K562 (cell line): Measurements from ENCODE around the gene C2CD2L. TPM values are rescaled to one million over a fixed set of nuclear protein-coding genes. Genes with fewer than 3 reads are reported as not detected.

Source experiments
- CBFA2T2 ChIP-seq: fragments of 450-650 bp; conservative IDR thresholded peaks from 2 replicates; pipeline ENCODE4 v1.6.1; 2017; ENCODE audit warnings: mild to moderate bottlenecking
- CCNT2 ChIP-seq: IDR thresholded peaks from 2 replicates; pipeline ENCODE4 v1.6.1; 2011; ENCODE audit warnings: borderline replicate concordance, low read depth, mild to moderate bottlenecking, moderate library complexity, mixed read lengths, low read length; ENCODE audit not compliant: insufficient read length; ENCODE audit errors: extremely low read depth
- CREM ChIP-seq: IDR thresholded peaks from 2 replicates; pipeline ENCODE4 v1.6.1; 2014; ENCODE audit warnings: antibody characterized with exemption, low read depth
- HCFC1 ChIP-seq: IDR thresholded peaks from 2 replicates; pipeline ENCODE4 v1.6.1; 2012; ENCODE audit warnings: low read depth, low read length, improper control_type of control experiment
- KAT2B ChIP-seq: IDR thresholded peaks from one replicate; pipeline ENCODE4 v1.6.1; 2012; ENCODE audit warnings: low read depth, mild to moderate bottlenecking, control low read depth, inconsistent platforms, low read length, moderate library complexity
- KAT7 ChIP-seq: sonication (generic); formaldehyde crosslinking; IDR thresholded peaks from 2 replicates; pipeline ENCODE4 v1.8.0; 2022; ENCODE audit warnings: missing genetic modification reagents, mild to moderate bottlenecking, borderline replicate concordance
- MAZ ChIP-seq, 2 experiments: fragments of 450-650 bp in 1 of 2; sonication (generic) in 1 of 2; formaldehyde crosslinking; IDR thresholded peaks in 1 of 2; conservative IDR thresholded peaks in 1 of 2; 2 replicates each; pipeline versions ENCODE4 v1.4.0 to v1.5.0; 2020; ENCODE audit warnings: mild to moderate bottlenecking in 1 of 2, missing genetic modification reagents in 1 of 2
- SIRT6 ChIP-seq: IDR thresholded peaks from one replicate; pipeline ENCODE4 v1.6.1; 2012; ENCODE audit warnings: low read depth, mild to moderate bottlenecking, control low read depth, inconsistent platforms, low read length, moderate library complexity
- SMC3 ChIP-seq: conservative IDR thresholded peaks from 2 replicates; pipeline ENCODE4 v1.6.1; 2011; ENCODE audit warnings: low read depth, low read length, improper control_type of control experiment; ENCODE audit not compliant: insufficient read depth
- THRB ChIP-seq: fragments of 450-650 bp; formaldehyde crosslinking; conservative IDR thresholded peaks from 2 replicates; pipeline ENCODE4 v1.4.0; 2022; ENCODE audit warnings: mild to moderate bottlenecking, missing genetic modification characterization
- ZBTB2 ChIP-seq: fragments of 450-650 bp; IDR thresholded peaks from 2 replicates; pipeline ENCODE4 v1.6.1; 2016; ENCODE audit warnings: antibody characterized with exemption
- polyA plus RNA-seq, 8 experiments: library from polyadenylated mRNA; depleted of rRNA in 4 of 8; stranded (reverse) in 5 of 8; unstranded in 3 of 8; fragments of >200 nt; fragmentation: Nextera tagmentation in 2 of 8; fragmentation: Illumina TruSeq in 1 of 8; extraction: Ambion mirVana in 2 of 8; extraction: Trizol in 1 of 8; gene quantifications; 2 replicates each; pipeline versions ENCODE4 v1.2.1 to v1.2.3, GENCODE V29; 2011 to 2014; ENCODE audit warnings: inconsistent platforms in 1 of 8, missing spikeins in 1 of 8
- total RNA-seq, 7 experiments: library from RNA; depleted of rRNA in 6 of 7; stranded (reverse); fragments of >200 nt in 6 of 7; fragmentation: Illumina TruSeq in 2 of 7; extraction: Trizol in 2 of 7; gene quantifications; 2 replicates each; pipeline versions ENCODE4 v1.2.1 to v1.2.3, GENCODE V29; 2011 to 2021; ENCODE audit warnings: low replicate concordance in 1 of 7
- TF ChIP-seq, protein P1 (sequence below): IDR thresholded peaks from 2 replicates; pipeline ENCODE4 v1.6.1; 2011; ENCODE audit warnings: borderline replicate concordance, low read depth, mild to moderate bottlenecking, moderate library complexity, low read length; ENCODE audit not compliant: insufficient read depth, poor library complexity, severe bottlenecking
- TF ChIP-seq, protein P2 (sequence below), 2 experiments: IDR thresholded peaks; 2 replicates each; pipeline ENCODE4 v1.6.1; 2011; ENCODE audit warnings: borderline replicate concordance in 1 of 2, control low read depth in 1 of 2, low read depth in 1 of 2, low read length in 1 of 2, mild to moderate bottlenecking in 1 of 2, mixed read lengths in 1 of 2, moderate library complexity in 1 of 2; ENCODE audit not compliant: insufficient read depth in 1 of 2, insufficient read length in 1 of 2, poor library complexity in 1 of 2, severe bottlenecking in 1 of 2; ENCODE audit errors: extremely low read depth in 1 of 2

C2CD2L gene
- total and polyA plus RNA-seq, 9 of the 15 experiments (the other 6 are each of a cell fraction or from before 2014, with no cell fraction given): 0.66 to 41.2 (median 14.8) TPM

DNA sequence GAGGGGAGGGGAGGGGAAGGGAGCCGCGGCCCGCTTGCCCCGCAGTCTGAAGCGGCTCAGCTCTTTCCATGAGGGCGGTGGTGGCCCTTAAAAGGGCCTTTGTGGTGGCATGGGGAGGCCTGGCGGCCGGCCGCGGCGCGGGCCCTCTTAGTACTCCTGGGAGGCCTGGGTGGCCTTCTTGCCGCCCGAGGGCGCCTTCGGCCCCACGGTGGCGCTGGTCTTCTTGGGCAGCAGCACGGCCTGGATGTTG is 12.4 kb upstream of the C2CD2L start (continued):
- TF ChIP-seq, protein P1, sequence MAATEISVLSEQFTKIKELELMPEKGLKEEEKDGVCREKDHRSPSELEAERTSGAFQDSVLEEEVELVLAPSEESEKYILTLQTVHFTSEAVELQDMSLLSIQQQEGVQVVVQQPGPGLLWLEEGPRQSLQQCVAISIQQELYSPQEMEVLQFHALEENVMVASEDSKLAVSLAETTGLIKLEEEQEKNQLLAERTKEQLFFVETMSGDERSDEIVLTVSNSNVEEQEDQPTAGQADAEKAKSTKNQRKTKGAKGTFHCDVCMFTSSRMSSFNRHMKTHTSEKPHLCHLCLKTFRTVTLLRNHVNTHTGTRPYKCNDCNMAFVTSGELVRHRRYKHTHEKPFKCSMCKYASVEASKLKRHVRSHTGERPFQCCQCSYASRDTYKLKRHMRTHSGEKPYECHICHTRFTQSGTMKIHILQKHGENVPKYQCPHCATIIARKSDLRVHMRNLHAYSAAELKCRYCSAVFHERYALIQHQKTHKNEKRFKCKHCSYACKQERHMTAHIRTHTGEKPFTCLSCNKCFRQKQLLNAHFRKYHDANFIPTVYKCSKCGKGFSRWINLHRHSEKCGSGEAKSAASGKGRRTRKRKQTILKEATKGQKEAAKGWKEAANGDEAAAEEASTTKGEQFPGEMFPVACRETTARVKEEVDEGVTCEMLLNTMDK: peak; percentile 92
- peak; percentile 62 for TF ChIP-seq KAT2B
- TF ChIP-seq THRB (CRISPR knock-in tag): no peak
- peak; percentile 40 for TF ChIP-seq SIRT6
- TF ChIP-seq CREM: 0 out of 2 replicates have a peak, but pooled peaks have one; percentile 28
- TF ChIP-seq CCNT2: peak; percentile 55
- TF ChIP-seq, protein P2, sequence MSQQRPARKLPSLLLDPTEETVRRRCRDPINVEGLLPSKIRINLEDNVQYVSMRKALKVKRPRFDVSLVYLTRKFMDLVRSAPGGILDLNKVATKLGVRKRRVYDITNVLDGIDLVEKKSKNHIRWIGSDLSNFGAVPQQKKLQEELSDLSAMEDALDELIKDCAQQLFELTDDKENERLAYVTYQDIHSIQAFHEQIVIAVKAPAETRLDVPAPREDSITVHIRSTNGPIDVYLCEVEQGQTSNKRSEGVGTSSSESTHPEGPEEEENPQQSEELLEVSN (IDR thresholded peaks at IDR 0.05; ENCODE audit: borderline replicate concordance in 1 of 2, extremely low read depth in 1 of 2, insufficient read depth in 1 of 2, insufficient read length in 1 of 2, low read depth in 1 of 2, low read length in 1 of 2, poor library complexity in 1 of 2, severe bottlenecking in 1 of 2): peak in 1 of 2 experiments; percentile 44
- TF ChIP-seq MAZ (CRISPR knock-in tag; conservative IDR thresholded peaks at IDR 0.05 in 1 of 2, IDR thresholded peaks at IDR 0.05 in 1 of 2): peak in 1 of 2 experiments; percentile 49; a peak in 1 of 4 replicates
- TF ChIP-seq SMC3: peak; percentile 31; the same call in 1 of the 2 replicates
- 0 out of 2 replicates have a peak, but pooled peaks have one; percentile 36 for TF ChIP-seq ZBTB2
- no peak for TF ChIP-seq KAT7 (CRISPR knock-in tag)
- peak; percentile 46; the same call in 1 of the 2 replicates for TF ChIP-seq HCFC1
- TF ChIP-seq CBFA2T2: no peak
